ENCODE data around the gene PRR5.
"Not testable (repeated sequence)": the region's sequence is repeated elsewhere in the genome, so short reads cannot be mapped to it uniquely, and the experiment has no call there.

The PRR5 gene

DNA sequence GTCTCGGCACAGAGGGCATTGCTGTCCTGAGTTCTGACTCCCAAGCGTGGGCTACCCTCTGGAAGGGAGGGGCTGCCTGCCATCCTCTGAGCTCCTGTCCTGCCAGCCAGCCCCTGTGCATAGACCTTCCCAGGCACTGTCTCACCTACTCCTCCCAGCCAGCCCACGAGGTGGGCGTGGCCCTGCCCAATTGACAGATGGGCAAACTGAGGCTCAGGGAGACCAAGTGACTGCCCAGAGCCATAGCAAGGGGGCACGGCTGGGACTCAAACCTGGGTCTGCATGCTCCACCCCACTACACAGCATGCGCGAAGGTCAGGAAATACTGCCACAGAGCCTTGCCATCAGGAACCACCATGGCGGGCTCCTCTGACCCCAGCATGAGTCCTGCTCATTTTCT lies 29.4 kb upstream of the PRR5 start:
- DNase-seq (ENCODE audit: low read depth, low spot score) = no peak

DNA sequence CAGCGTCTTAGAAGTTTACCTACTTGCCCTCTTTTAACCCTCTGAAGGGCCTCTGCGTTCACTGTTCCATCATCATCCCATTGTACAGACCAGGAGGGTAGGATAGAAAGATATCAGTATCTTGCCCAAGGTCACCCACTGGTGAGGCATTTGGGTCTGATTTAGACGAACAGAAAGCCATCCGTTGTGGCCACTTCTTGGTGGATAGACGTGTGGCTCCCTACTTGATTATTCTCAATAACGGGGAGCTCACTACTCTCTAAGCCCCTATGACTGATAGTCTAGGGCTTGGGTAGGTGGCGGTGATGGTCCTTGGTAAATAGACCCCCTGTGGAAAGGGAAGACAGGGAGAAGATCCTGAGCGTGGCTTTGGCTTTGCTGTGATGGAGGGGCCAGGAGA lies 28.6 kb upstream of the PRR5 start:
- no peak for DNase-seq (ENCODE audit: low read depth, low spot score)

DNA sequence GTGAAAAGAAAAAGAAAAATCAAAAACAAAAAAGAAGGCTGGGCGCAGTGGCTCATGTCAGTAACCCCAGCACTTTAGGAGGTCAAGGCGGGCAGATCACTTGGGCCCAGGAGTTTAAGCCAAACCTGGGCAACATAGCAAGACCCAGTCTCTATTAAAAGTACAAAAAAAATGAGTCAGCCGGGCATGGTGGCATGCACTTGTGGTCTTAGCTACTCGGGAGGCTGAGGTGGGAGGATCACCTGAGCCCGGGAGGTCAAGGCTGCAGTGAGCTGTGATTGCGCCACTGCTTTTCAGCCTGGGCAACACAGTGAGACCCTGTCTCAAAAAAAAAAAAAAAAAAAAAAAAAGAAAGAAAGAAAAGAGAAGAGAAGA lies 26.0 kb upstream of the PRR5 start:
- not testable (repeated sequence) for DNase-seq (ENCODE audit: low read depth, low spot score)

DNA sequence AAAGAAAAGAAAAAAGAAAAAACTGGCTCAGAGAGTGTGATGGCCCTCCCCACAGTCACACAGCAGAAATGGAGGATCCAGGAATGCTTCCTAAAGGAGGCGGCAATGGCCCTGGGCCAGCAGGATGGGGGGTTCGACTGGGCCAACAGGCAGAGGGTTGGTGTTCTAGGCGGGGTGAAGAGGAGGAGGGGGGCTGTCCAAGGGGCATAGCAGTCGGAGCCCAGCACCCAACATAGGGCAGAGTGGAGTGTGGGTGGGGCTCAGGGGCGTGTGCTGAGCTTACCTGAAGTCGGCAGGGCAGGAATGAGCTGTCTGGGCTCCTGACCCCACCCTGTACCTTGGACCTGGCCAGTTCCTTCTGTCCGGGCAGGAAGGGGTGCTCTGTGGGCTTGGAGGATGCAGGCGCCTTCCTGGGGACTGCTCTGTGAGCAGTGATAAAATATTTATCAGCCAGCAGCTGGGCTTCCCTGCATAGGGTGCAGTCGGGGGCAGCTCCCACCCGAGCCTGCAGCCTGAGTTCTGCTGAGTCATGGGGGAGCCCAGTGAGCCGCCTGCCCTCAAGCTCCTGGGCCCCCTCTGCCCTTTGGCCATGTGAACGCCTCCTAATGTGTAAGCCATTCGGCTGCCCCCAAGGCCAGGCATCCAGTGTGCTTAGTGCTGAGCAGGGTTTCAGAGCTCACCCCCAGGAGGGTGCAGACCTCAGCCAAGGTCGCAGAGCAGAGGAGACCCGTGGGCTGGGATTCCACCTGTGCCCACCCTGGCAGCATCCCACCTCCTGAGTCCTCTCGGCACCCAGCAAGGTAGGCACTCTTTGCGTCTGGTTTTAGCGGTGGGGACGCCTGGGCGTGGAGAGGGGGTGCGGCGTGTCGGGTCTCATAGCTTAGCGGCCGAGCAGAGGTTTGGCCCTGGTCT lies 25.3 kb upstream of the PRR5 start:
- no peak for DNase-seq (ENCODE audit: low read depth, low spot score)

DNA sequence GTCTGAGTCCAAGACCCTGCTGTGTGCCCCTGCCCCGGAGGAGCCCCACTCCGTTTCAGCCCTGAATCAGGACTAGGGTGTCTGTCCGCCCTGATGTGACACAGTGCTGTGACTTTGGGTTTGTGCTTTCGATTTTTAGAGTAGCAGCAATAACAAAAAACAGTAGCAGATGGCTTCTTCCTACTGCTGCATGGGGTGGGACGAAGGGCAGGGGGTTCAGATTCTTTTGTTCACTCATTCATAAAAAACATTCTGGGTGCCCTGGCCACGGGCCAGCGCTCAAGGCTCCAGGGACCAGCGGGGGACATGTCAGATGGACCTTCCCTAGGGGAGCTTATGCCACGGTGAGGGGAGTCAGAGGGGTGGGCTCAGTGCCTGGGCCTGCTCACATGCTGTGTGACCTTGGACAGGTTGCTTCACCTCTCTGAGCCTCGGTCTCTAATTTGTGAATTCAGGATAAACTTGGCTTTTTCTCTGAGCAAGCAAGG lies 24.6 kb upstream of the PRR5 start:
- no peak for DNase-seq (ENCODE audit: low read depth, low spot score)

DNA sequence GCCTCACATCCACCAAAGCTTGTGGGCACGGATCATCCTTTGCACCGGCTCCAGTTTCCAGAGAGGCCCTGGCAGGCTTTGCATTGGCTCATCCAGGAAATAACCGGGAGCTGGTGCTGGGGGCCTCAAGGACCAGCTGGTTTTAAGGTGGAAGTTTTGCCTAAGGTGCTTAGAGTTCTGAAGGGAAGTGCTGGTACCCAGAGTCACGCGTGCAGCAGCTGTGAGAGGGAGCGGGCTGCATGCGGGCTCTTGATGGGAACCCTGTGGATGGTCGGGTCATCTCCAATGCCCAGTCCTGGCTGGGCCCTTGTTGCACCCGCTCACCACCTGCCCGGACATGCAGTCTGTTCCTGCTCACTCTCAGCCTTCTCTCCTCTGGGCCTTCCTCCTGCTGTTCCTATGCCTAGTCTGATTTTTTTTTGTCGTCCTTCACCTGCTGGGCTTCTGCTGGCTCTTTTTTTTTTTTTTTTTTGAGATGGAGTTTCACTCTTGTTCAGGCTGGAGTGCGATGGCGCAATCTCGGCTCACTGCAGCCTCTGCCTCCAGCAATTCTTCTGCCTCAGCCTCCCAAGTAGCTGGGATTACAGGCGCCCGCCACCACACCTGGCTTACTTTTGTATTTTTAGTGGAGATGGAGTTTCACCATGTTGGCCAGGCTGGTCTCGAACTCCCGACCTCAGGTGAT lies 24.0 kb upstream of the PRR5 start:
- no peak for DNase-seq (ENCODE audit: low read depth, low spot score)

DNA sequence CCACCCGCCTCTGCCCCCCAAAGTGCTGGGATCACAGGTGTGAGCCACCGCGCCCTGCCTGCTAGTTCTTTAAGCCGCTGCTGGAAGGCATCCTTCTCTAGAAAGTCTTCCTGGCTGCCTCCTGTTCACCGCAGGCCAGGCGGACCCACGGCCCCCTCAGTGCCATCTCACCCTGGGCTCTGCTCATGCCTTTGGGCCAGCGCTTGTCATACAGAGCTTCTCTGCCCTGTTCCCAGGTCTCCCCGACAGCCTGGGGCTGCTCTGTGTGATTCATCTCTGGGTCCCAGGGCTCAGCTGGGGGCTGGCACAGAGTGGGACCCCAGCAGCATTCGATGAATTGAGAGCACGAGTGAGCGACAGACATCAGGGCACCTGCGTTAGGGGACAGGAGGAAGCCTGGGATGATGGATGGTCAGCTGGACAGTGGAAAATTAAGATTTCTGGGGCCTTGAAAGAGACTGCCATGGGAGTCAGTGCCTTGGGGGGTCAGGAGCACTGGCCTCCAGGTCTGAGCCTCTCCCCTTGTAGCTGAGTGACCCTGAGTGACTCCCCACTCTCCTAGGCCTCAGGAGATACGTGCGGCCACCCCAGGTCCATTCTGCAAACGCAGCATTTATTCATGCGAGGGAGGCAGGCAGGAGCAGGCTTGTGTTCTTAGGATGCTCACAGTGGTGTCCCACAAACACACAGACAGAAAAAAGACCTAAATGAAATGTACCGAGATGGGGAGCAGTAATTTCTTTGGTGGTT lies 23.3 kb upstream of the PRR5 start:
- no peak for DNase-seq (ENCODE audit: low read depth, low spot score)

DNA sequence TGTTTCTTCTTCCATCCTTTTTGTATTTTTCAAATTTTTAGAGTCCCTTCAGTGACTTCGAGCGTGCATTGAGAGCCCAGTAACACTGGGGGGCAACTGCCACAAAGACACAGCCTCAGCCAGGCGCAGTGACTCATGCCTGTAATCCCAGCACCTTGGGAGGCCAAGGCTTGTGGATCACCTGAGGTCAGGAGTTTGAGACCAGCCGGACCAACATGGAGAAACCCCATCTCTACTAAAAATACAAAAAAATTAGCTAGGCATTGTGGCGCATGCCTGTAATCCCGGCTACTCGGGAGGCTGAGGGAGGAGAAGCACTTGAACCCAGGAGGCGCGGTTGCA lies 22.7 kb upstream of the PRR5 start:
- not testable (repeated sequence) for DNase-seq (ENCODE audit: low read depth, low spot score)

DNA sequence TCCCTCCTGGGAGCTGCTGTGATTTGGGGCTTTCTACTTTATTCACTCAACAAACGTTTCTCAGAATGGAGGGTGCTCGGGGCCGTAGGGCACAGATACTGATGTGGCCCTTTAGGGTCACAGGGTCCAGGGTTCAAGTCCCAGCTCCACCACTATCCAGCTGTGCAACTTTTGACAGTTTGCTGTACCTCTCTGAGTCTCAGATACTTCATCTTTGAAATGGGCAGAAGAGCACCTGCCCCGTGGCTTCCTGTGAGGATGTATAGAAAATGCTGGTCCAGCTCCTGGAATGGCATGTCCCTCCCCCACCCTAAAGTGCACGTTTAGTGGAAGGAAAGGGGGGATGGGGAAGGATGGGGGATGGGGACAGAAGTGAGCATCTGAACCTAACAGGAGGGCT lies 21.9 kb upstream of the PRR5 start:
- DNase-seq (ENCODE audit: low read depth, low spot score) = no peak

DNA sequence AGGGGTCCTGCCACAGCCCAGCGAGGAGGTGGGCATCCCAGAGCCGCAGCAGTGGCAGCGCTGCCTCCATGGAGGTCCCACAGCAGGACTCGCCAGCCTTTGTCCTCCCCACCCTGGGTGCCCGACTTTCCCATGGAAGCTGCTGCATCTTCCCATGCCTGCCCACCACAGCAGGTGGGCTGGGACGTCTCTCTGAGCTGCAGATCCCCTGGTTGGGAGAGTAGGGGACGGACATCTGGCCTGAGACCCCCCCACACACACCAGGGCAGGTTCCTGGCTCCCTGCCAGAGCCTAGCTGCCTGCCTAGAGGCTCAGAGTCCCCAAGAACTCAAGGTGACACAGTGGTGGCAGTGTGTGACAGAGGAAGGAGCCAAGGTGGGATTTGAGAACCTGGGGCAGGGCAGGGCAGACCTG lies 21.5 kb upstream of the PRR5 start:
- DNase-seq (ENCODE audit: low read depth, low spot score) = no peak

DNA sequence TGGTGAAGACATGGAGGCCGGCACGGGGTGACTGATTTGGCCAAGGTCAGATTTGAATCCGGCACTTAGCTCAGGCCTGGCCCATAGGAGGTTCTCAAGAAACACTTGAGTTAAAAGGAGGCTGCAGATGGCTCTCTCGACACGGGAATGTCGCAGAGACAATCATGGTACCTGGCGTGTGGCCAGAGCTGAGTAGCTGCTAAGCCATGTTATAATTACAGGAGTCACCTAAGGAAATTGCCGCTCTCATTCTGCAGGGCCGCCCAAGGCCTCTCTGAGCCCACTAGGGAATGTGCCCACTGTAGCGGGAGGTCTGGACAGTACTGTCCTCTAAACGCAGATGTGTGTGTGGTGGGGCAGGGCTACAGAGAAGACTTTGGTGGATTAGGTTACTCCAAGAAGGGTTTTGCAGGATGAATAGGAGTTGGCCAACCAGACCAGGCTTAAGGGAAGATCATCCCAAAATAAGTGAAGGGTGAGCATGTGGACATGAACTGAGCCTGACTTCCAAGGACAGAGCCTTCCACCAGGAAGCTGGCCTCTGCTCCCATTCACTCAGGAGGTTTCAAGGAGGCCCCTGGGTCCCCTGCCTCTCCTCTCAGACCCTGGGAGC lies 19.3 kb upstream of the PRR5 start:
- DNase-seq (ENCODE audit: low read depth, low spot score) = no peak

DNA sequence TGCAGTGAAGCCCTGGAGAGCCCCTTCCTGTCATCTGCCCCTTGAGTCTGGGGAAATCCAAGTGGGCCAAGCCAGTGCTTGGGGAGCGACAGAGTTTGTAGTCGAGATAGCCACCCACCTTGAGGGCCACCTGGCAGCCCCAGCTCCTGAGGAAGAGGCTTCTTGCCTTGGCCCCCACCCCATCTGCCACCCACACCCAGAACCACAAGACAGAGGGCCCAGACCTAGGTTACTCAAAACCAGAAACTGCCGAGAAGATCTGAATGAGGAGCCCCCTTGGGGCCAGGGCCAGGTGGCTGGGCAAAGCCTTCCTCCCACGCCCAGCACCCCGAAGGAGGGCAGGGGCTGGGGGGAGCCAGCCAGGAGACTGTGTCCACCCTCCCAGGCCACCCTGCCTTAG lies 18.8 kb upstream of the PRR5 start:
- no peak for DNase-seq (ENCODE audit: low read depth, low spot score)

DNA sequence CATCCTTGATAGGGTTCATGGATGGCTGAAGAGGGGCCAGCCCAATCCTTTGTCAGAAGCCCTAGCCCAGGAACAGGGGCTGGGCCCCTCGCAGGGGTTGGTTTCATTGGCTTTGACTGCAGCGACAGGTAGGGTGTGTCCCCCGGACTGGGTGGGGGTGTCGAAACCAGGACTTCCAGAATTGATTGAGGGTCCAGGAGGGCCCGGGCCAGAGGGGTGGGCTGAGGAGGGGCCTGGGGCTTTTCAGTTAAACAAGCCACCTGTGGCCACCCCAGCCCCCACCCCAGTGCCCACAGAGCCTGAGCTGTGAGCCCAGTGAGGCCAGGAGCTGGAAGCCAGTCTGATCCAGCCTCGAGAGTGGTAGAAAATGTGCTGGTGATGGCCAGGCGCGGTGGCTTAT lies 18.1 kb upstream of the PRR5 start:
- no peak for DNase-seq (ENCODE audit: low read depth, low spot score)

DNA sequence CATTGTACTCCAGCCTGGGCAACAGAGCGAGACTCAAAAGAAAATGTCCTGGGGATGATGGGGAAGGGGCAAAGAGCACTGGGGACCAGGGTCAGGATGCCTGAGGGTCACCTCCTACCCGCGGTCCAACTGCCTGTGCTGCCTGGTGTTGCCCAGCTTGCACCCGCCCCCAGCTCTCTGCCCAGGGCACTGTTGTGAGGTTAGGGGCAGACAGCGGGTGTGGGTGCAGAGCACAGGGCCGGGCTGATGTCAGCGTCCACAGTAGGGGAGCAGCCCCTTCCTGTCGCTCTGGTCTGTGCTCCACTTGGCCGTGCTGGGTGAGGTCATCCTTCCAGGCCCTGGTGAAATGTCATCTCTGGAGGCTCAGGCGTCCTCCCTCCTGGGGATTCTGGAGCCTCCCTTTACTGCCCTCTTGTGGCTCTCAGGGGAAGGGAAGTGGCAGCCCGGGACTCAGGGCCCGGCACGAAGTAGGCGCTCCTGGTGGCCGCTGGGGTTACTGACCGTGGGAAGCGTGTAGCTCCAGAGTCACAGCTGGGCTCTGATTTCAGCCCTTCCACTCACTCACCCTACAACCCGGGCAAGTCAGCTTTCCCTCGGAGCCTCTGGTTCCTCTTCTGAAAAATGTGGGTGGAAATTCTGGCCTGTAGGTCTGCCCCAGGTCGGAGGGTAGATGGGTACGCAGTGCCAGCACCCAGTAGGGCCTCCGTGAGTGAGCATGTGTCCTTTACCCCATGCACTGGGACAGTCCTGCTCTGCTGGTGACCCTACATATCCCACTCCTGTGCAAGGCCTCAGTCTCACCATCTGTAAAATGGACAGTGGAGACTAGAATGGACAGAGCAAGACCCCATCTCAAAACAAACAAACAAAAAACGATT lies 17.3 kb upstream of the PRR5 start:
- peak; percentile 79 for DNase-seq (ENCODE audit: low read depth, low spot score)

DNA sequence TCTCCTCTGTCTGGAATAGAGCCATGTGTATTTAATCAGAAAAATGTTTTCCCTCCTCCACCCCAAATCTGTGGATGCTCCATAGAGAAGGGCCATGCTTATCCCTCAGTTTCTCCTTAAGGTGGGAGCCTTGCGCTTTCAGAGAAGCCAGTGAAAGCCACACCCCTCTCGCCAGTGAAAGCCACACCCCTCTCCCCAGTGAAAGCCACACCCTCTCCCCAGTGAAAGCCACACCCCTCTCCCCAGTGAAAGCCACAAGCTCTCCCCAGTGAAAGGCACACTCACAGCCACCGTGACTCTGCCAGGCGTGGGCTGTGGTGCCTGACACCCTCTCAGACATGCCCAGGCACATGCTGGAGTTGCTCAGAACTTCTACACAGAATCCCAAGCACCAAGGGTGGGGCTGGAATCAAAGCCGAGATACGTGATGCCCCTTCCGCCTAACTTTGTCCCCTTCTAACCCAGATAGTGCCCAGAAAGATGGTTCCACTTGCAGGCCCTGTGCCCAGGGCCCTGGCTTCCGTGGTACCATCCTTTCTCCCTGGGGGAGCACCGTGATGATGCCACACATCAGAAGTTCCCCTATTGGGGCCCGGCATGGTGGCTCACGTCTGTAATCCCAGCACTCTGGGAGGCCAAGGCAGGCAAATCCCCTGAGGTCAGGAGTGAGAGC lies 16.5 kb upstream of the PRR5 start:
- no peak for DNase-seq (ENCODE audit: low read depth, low spot score)

DNA sequence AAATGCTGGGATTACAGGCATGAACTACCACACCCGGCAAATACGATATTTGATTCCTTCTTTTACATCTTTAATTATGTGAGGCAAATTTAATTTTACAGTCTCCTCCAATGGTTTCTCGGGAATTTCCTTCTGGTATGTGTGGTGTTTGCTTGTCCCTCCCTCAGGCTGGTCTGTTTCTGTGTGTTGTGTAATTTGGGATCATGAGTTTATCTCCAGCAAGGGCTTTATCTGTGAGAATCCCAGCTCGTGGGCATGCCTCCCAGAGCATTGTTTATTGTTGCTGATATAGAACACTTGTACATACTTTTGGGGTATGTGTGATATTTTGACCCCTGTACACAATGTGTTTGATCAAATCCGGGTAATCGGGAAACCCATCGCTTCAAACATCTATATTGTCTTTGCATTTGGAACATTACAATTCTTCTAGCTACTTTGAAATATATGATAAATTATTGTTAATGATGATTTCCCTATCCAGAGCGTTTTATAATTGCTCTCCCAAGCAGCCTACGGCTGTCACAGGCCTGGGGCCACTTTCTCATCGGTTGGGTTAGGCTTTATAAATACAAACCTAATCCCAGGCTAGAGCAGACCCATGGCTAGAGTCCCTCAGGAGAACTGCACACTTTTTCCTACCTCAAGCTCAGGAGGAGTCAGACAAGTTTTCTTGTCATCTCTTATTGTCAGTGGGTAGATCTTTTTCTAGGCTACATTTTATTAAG lies 15.0 kb upstream of the PRR5 start:
- no peak for DNase-seq (ENCODE audit: low read depth, low spot score)

DNA sequence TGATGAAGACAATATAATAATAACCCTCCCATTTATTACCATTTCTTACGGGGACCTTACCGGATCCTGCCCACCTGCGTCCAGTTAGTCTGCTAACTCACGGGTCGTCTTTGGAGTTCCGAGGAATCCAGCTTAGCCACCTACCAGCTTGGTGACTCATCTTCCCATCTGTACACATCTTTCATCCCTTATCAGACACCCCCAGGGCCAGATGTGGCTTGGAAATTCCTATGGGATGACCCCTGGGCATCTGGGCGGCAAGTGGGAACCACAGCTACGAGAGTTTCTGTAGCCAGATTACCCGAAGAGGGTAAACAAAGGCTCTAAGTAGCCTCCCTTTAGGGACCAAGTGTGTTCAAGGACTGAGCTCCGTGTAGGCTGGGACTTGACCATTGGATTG lies 12.8 kb upstream of the PRR5 start:
- no peak for DNase-seq (ENCODE audit: low read depth, low spot score)

DNA sequence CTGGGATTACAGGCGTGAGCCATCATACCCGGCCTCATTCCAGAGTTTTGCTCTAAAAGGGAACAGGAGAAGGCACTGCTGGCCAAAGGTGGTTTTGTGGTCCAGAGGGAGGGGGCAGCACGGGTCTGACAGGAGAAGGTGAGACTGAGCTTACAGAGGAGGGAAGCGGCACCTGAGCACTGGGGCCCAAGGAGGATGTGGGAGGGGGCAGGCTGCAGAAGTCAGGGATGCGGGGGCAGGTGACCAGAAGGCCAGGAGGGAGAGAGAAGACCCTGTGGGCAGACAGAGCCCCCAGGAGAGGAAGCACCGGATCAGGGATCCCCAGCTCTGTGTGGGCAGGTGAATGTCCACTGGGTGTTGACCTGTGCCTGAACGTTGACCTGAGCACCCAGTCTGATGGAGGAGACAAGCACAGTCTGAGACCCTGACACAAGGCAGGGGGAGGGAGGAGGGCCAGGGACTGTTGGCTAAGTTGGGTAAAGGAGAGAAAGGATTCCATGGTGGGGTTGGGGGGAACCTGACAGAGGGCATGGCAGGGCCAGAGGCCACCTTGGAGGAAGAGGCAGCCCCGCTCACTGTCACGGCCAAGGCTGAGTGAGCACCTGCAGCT lies 12.0 kb upstream of the PRR5 start:
- DNase-seq (ENCODE audit: low read depth, low spot score) = no peak

All from iPS DF 19.7 (cell line).